NCI-H510A treated with DMSO at 0.1 percent for 48 hours (cell line): Measurements from ENCODE around the gene OR52A1.
"Not testable (repeated sequence)": the region's sequence is repeated elsewhere in the genome, so short reads cannot be mapped to it uniquely, and the experiment has no call there.

Experiments
- DNase-seq: peaks from one replicate; lab custom pipeline; 2025; lab: John Stamatoyannopoulos, UW

Gene OR52A1

DNA sequence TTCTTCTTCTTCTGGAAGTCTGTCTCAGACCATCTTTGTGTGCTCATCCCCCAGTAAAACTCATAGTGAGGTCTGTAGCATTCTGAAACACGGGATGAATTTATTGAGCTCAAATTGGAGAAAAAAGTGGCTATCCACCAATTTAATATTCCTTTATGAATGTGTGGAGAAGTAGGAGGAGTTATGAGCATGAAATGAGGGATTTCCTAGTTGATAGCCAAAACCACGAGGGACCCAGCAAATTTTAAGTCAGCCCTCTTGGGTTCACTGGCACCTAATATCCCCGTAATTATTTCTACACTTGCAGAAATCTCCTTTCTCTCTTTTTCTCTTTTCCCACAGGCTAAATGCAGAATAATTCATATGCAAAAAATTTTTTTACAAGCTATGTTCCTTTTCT, at the start of gene OR52A1:
Gene OR52A1, minus strand, starts transcription at position 101 of the 400 bp plus-strand sequence. CDS start 2,388 bp downstream, outside the sequence.
- no peak for DNase-seq

DNA sequence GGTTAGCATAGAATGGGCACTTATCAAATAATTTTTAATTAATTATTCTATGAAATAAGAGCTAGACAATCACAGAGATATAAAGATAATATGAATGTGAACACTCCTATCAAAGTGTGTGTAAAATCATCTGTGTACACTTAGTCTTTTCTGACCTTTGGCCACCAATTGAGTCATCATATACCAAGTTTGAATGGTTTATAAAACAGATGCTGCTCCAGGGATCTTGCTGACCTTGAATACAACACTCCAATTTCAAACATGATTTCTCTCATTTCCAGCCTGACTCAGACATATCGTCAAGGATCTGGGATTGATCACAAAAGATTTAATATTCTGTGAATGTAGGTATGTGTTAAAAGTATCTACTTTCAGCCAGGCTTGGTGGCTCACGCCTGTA, 48.8 kb upstream of the OR52A1 start:
- no peak for DNase-seq

DNA sequence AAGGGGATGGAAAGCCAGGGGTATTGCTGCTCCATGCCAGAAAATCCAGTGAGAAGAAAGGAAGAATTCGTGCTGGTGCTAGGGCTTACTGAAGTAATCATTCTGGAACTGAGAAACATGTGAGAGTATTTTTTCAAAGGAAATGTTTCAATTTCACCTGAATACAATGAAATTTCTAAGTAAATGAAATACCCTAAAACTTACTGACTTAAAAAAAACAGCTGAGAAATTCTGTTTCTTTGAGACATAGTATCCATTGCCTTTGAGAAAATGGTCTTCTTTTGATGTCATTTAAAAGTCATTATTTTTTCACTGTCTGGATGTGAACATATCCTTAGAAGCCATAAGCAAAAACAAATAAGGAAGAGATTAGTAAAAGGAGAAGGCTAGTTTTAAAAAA, 46.0 kb upstream of the OR52A1 start, which contains the start of gene OR51V1:
Gene OR51V1, minus strand, starts transcription at position 101 of the 400 bp plus-strand sequence. Its CDS starts 0 bp downstream, at position 101.
- DNase-seq: no peak

DNA sequence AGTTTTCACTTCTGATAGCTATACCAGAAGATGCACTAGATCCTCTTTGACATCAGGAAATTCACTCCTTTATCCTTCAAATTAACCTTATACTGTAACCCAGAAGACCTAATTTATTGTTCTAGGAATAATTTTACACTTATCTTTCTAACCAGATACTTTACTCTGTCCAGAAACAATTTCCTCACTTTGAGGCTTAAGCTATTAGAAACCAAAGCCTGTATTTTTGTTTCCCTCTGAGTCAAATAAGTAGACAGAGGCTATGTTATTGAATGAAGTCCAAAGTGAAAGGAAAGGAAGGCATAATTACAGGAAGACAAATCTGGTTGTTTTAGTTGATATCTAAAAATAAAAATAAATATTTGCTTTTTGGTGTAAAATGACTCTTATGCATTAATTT, 43.7 kb upstream of the OR52A1 start:
- no peak for DNase-seq

DNA sequence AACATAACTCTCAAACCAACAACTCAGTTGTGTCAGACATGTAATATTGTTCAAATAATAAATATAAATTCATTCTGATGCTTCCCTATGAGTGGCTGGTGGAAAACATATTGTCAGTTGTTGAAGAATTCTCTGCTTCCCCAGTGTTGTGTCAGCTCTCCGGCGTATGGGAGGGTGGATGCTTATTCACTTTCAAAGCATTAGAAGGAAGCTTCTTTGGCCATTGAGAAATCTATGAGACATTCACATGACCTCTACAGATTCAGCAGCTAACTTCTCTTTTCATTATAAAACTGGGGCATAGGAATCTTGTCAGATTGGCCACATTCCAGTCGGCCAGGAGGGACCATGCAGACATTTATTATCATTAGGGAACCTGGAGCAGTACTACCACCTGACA, 43.0 kb upstream of the OR52A1 start:
- DNase-seq: no peak

DNA sequence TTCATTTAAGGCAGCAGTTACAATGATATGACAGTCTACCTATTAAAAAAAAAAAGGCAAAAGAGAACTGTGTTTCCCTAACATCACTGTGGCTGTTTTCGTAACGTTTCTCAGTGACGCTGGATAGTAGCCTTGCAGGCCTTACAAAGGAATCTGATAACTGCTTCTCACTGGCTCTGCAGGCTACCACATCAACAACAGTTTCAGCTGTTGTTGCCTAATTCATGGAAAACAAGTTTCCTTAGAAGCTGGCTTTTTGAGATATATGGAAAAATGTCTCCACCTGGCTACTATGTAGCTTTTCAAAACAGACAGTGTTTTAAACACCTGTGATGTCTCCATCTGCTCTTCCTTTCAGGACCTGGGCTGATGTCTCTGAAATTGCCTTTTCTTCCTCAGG, 42.2 kb upstream of the OR52A1 start:
- DNase-seq: no peak

DNA sequence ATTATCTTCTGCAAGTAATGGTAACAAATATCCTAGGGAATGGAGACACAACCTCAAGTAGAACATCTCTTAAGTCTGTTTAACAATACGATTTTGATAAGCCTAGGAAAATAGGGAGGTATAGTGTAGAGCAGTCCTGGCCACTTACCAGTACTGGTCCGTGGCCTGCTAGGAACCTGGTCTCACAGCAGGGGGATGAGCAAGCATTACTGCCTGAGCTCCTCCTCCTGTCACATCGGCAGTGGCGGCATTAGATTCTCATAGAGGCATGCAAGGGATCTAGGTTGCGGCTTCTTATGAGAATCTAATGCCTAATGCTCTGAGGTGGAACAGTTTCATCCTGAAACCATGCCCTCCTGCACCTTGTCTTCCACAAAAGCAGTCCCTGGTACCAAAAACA, 41.5 kb upstream of the OR52A1 start:
- no peak for DNase-seq

DNA sequence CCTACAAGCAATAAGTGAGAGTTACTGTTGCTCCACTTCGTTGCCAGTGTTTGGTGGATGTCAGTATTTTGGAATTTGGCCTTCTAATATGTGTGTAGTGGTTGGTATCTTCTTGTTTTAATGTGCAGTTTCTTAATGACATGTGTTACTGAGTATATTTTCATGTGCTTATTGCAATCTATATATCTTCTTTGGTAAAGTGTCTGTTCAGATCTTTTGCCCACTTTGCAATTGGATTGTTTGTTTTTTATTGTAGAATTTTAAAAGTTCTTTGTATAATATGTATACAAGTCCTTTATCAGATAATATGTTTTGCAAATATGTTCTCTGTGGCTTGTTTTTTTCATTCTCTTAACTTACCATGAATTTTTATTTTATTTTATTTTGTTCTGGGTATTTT, 38.2 kb upstream of the OR52A1 start:
- DNase-seq: no peak

DNA sequence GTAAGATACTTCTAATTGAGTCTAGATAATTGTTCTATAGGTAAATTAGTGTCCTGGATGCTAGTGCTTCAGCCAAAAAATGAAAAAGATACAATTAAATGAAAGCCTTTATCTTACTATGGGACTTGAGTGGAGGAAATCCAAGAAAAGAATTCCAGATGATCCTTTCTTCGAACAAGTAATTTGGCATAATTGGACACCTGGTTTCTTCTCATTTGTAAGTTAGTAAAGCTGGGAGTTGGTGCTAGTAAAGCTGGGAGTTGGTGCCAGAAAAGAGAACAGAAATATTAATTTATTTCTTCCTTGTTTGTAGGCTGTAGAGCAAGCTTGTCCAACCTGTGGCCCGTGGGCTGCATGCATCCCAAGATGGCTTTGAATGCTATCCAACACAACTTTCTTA, 33.6 kb upstream of the OR52A1 start:
- no peak for DNase-seq

DNA sequence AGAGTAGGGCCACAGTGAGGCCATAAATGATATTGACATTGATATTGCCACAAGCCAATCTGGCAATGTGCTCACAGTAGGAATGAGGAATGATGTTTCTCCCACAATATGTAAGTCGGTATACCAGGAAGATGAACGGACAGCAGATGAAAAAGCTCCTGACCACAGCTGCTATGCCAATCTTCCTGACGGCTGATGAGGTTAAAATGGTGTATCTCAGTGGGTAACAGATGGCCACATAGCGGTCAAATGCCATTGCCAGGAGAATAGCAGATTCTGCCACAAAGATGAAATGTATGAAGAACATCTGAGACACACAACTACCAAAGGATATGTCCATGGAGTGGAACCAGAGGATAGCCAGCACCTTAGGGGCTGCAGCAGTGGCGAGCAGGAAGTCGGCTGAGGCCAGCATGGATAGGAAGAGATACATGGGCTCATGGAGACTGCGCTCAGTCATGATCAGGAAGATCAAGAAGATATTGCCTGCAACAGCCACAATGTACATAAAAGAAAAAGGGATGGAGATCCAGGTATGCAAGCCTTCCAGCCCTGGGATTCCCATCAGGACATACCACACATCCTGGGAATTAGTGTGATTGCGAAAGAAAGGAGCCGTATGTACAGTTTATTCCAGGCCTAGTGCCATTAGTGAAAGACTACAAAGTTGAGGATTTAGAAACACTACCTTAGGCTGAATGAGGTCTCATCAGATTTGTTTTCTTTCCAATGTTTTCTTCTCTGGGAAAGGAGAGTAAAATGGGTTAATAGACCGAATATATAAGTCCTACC, 23.7 kb upstream of the OR52A1 start:
- DNase-seq: no peak

DNA sequence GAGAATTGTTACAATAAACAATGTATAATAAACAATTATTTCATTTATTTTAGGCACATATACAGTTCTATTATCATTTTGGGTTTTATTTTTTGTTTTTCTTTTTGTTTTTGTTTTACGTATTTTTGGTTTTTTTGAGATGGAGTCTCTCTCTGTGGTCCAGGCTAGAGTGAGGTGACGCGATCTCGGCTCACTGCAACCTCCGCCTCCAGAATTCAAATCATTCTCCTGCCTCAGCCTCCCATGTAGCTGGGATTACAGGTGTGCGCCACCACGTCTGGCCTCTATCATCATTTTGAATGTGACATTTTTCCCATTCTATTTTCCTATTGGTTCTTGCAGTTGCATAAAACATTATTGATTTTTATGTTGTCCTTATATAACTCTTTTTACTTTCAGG, 20.4 kb upstream of the OR52A1 start:
- no peak for DNase-seq

DNA sequence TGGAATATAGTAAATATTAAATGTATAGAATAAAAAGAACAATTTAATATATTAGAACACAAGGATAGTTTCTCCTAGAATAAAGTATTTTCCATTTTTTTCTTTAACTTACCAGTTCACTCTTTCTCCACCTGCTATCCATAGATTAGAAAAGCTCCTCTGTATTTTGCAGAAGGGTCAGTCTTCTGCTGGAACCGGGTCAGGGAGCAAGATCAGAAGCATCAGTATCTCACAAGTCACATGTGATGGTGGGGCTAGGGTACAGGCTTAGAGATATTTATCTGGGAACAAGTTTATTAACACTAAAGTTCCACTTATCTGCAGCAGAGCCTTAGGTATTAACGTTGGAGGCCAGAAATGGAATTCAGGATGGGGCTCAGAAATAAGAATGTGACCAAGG, 17.3 kb upstream of the OR52A1 start:
- DNase-seq: no peak

DNA sequence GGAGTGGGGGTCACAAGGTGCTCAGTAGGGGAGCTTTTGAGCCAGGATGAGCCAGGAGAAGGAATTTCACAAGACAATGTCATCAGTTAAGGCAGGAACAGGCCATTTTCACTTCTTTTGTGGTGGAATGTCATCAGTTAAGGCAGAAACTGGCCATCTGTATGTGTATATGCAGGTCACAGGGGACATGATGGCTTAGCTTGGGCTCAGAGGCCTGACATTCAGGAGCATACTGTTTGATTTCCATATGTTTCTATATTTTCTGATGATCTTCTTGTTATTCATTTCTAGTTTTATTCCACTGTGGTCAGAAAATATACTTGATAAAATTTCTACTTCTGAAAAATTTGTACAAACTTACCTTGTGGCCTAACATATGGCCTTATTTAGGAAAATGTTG, 11.3 kb upstream of the OR52A1 start:
- not testable (repeated sequence) for DNase-seq

DNA sequence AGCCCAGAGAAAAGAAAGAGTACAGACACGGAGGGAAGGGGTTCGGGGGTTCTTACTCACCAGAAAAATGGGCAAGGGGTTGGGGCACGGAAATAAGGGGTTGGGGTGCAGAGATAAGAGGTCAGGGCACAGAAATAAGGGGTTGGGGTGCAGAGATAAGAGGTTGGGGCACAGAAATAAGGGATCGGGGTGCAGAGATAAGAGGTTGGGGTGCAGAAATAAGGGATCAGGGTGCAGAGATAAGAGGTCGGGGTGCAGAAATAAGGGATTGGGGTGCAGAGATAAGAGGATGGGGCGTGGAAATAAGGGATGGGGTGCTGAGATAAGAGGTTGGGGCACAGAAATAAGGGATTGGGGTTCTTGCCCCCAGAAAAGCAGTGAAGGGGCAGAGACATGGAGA, 10.2 kb upstream of the OR52A1 start:
- not testable (repeated sequence) for DNase-seq

DNA sequence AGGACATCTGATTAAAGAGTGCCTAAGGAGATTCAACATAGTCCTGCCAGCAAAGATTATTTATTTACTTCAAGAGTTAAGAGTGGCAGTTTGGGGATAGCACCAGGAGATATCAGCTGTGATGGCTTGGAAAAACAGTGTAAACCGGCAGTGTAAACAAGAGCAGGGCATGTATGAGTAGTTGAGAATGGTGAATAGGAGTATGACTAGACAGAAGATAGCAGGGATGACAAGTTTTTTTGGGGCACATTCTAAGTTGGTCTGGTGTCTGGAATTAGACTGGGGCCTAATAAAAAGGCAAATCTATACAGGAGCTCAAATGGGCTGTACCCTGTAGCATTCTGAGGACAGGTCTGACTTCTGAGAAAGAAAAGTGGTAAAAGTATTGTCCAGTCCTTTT, 6.5 kb upstream of the OR52A1 start:
- DNase-seq: not testable (repeated sequence)

DNA sequence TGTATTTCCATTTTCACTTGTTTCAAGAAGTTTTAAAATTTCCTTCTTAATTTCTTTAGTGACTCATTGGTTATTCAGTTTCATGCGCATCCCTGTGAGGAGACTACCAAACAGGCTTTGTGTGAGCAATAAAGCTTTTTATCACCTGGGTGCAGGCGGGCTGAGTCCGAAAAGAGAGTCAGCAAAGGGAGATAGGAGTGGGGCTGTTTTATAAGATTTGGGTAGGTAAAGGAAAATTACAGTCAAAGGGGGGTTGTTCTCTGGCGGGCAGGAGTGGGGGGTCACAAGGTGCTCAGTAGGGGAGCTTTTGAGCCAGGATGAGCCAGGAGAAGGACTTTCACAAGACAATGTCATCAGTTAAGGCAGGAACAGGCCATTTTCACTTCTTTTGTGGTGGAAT, 5.7 kb upstream of the OR52A1 start:
- DNase-seq: not testable (repeated sequence)

DNA sequence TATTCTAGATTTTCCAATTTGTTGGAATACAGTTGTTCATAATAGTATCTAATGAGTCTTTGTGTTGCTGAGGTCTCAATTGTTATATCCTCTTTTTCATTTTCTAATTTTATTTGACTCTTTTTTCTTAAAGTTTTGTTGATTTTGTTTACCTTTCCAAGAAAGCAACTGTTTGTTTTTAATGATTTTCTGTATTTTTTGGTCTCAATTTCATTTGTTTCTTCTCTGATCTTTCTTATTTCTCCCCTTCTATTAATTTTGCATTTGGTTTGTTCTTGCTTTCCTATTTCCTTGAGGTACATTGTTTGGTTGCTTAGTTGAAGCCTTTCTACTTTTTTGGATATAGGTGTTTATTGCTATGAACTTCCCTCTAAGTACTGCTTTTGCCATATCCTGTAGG, 5.2 kb upstream of the OR52A1 start:
- DNase-seq: no peak

DNA sequence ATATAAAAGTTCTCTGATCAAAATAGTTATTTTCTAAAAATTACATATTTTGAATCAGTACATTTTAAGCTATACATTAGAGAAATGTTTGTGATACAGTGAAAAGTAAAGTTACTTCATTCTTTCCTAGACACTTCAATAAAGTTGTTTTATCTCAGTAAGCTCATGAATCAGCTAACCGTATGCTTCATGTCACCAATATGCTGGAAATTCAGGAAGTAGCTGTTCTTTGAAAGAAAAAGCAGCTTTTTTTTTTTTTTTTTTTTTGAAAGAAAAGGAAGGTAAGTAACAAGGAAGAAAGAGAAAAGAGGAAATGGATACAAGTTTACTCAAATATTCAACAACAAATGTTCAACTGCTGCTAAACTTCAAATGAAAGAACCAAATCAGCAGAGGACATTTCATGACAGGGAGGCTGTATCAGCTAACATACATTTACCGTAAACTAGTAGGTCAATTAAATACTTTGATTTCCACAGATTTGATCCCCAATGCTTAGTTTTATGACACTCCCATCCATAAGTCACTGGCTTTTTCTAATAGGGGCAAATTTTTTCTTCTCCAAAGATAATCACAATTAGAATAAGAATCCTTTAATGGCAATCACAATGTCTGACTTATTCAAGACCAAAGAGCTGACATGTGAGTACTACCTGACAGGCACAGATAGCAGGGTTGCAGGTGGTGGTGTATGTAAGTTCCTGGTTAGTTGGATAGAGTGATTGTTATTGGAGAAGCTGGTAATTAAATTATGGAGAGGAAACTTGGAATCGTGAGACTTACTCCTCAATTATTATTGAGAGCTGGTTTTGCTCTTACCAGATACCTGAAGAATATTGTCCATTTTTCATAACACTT, 754 bp downstream of the OR52A1 start:
- no peak for DNase-seq

DNA sequence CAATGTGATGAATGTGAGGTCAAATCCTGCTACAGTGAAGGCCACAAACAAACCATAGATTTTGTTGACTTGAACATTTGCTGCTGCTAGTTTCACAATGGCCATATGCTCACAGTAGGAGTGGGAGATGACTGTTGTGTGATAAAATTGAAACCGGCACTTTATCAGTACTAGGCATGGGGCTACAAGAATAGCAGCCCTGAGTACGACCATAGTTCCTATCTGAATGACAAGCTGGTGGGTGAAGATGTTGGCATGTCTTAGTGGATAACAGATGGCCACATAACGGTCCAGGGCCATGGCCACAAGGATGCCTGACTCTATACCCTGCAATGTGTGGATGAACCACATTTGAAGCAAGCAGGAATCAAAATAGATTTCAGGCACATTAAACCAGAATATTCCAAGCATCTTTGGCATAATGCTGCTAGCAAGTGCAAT, 2.8 kb downstream of the OR52A1 start:
- no peak for DNase-seq

DNA sequence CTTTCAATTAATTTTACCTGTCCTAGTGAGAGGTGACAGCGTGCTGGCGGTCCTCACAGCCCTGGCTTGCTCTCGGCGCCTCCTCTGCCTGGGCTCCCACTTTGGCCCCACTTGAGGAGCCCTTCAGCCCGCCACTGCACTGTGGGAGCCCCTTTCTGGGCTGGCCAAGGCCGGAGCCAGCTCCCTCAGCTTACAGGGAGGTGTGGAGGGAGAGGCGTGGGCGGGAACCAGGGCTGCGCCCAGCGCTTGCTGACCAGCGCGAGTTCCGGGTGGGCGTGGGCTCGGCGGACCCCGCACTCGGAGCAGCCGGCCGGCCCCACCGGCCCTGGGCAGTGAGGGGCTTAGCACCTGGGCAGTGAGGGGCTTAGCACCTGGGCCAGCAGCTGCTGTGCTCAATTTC, 10.4 kb downstream of the OR52A1 start:
- DNase-seq: not testable (repeated sequence)

DNA sequence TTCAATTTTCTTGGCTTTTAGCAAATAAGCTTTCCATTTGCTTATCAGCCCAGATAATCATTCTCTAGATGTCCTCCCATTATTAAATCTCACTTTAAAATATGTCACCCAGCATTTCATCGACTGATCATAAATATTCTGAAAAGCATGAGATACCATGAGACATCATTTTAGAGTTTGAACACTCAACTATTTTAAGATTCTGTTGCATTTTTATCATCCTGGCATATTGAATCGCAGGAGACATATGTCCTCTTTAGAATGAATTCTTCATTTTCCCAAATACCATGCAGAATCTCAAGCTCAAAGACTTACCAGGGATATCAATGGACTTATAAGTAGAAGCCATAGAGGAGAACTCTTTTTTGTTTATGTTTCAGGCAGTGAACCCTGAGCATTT, 16.6 kb downstream of the OR52A1 start, which contains the start of gene OR52A5:
Gene OR52A5, minus strand, starts transcription at position 361 of the 400 bp plus-strand sequence. CDS start 5,714 bp downstream, outside the sequence.
- no peak for DNase-seq

DNA sequence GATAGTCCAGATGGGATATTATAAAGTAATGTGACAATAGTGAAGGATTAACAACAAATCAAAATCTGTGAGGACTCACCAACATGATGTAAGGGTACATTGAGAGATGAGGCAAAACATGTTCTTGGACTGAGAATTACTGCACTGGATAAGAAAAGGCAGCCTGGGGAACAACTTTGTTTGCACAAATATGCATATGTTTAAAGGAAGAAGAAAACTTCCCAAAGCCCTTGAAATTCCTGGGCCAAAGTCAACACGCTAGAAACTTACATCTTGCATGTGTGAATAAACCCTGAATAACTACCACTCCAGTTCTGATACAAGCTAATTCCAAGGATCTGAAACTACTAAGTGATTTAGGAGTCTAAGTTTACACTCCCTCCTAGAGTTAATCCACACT, 17.5 kb downstream of the OR52A1 start:
- no peak for DNase-seq

DNA sequence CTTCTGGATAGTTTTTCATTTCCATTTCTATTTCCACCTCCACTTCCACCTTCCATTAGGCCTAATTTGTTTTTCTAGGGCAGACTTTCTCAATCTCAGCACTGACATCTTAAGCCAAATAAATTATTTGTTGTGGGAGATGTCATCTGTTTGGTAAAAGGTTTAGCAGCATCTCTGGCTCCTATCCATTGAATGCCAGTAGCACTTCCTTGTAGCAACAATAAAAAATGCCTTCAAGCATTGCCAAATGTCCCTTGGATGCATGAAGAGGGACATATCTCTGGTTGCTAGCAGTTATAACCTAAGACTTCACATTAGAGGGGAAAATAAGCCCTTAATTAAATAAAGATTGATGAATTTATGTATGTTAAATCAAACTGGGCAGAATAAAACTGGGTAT, 18.3 kb downstream of the OR52A1 start:
- no peak for DNase-seq
